OCI-LY1 (cell line): Measurements from ENCODE around the gene BCL2L12.

ENCODE experiments used
- EZH2 ChIP-seq: fragments of 200-600 bp; sonication (generic), shearing (Covaris generic); IDR thresholded peaks from 2 replicates; pipeline ENCODE4 v1.8.0; 2017; ENCODE audit warnings: borderline replicate concordance, mixed run types, mild to moderate bottlenecking, antibody characterized with exemption, low read length, moderate library complexity, mixed read lengths
- TF ChIP-seq, protein P1 (sequence below): fragments of 200-600 bp; sonication (generic), shearing (Covaris generic); IDR thresholded peaks from 2 replicates; pipeline ENCODE4 v1.5.1; 2017; ENCODE audit warnings: mild to moderate bottlenecking, antibody characterized with exemption, low read length, moderate library complexity, mixed read lengths

- no peak for TF ChIP-seq EZH2
- TF ChIP-seq, protein P1, sequence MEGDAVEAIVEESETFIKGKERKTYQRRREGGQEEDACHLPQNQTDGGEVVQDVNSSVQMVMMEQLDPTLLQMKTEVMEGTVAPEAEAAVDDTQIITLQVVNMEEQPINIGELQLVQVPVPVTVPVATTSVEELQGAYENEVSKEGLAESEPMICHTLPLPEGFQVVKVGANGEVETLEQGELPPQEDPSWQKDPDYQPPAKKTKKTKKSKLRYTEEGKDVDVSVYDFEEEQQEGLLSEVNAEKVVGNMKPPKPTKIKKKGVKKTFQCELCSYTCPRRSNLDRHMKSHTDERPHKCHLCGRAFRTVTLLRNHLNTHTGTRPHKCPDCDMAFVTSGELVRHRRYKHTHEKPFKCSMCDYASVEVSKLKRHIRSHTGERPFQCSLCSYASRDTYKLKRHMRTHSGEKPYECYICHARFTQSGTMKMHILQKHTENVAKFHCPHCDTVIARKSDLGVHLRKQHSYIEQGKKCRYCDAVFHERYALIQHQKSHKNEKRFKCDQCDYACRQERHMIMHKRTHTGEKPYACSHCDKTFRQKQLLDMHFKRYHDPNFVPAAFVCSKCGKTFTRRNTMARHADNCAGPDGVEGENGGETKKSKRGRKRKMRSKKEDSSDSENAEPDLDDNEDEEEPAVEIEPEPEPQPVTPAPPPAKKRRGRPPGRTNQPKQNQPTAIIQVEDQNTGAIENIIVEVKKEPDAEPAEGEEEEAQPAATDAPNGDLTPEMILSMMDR = no peak
Measured at GRCh38 chr19:49664171-49665035, 1.3 kb upstream of the BCL2L12 start.
